ENCODE results near the gene HSPA9.
A peak's percentile ranks its signal among the peaks of the same experiment; 100 is the strongest.

HSPA9 gene

GRCh38 chr5:138560971-138561370 lies 14.2 kb downstream of the HSPA9 start:
- no peak for DNase-seq

- no peak for DNase-seq
Measured at GRCh38 chr5:138559937-138560336, 15.3 kb downstream of the HSPA9 start.

GRCh38 chr5:138557677-138558076 lies 17.5 kb downstream of the HSPA9 start:
- no peak for DNase-seq

- no peak for DNase-seq
Measured at GRCh38 chr5:138554143-138554542, 21.1 kb downstream of the HSPA9 start.

- no peak for DNase-seq
Measured at GRCh38 chr5:138553437-138554095, 21.6 kb downstream of the HSPA9 start.

GRCh38 chr5:138552657-138553056 lies 22.5 kb downstream of the HSPA9 start:
- no peak for DNase-seq

- DNase-seq: no peak
Measured at GRCh38 chr5:138549414-138549813, 25.8 kb downstream of the HSPA9 start.

- no peak for DNase-seq
Measured at GRCh38 chr5:138545919-138546562, 29.2 kb downstream of the HSPA9 start.

- peak; percentile 35 for DNase-seq
Measured at GRCh38 chr5:138544181-138545134, 30.7 kb downstream of the HSPA9 start.

- no peak for DNase-seq
Measured at GRCh38 chr5:138543730-138544104, 31.5 kb downstream of the HSPA9 start.

- peak; percentile 100 for DNase-seq
Measured at GRCh38 chr5:138542956-138543729, 32.1 kb downstream of the HSPA9 start, which contains the start of gene ETF1. ETF1 (minus strand) TSS chr5:138543236; CDS start chr5:138542918, 318 bp downstream.

GRCh38 chr5:138542180-138542955 lies 32.8 kb downstream of the HSPA9 start:
- no peak for DNase-seq

GRCh38 chr5:138541511-138542179 lies 33.6 kb downstream of the HSPA9 start:
- peak; percentile 74 for DNase-seq

- no peak for DNase-seq
Measured at GRCh38 chr5:138539791-138540190, 35.4 kb downstream of the HSPA9 start.

GRCh38 chr5:138538943-138539627 lies 36.1 kb downstream of the HSPA9 start:
- DNase-seq: peak; percentile 54

GRCh38 chr5:138536665-138537315 lies 38.4 kb downstream of the HSPA9 start:
- peak; percentile 41 for DNase-seq

GRCh38 chr5:138536215-138536614 lies 39.0 kb downstream of the HSPA9 start:
- DNase-seq: peak; percentile 18

GRCh38 chr5:138533973-138534941 lies 40.9 kb downstream of the HSPA9 start:
- DNase-seq: no peak

GRCh38 chr5:138529812-138530211 lies 45.4 kb downstream of the HSPA9 start:
- DNase-seq: no peak
